ENCODE measurements around the gene EFHB. TPM values are rescaled to one million over a fixed set of nuclear protein-coding genes. Genes with fewer than 3 reads are reported as not detected.
A peak's percentile ranks its signal among the peaks of the same experiment; 100 is the strongest.

EFHB gene, protein sequence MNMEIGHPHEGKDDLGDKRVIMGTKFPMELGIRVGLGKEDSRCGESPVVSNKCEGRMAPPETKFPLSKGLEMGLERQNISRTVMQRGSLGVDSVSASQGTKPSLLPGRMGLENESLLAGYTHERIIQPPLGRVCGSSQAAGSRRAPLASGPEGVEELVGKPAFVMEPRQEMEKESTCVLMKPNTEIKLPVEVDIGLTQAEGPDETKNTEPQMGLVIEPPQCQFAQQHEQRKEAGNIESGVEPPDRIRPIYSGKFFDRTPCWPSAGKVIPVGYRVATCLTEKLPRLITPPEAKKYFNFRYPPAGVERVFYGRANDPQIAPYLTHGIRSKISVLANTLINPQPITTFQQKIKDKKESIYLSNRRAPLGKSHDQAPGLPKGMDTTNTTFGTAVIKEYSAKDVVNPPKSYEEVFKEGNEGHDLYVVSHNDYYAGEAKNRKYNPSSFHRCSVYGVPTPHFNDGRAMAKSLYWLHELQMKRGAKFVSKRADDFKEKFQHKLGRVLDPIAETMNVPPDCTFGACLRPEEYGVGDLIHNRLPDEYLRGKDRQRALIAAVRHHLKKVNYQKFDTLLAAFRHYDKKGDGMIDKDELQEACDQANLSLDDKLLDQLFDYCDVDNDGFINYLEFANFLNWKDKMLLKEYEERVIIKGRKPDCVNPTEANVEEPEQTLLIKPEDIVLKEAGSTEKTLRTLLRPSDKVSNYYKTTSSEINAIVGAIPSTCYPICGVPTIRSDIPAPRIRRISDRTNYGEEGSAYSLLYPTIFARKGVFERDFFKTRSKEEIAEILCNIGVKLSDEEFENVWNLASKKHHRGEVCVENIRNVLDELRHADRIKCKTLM
- 5.6 TPM for total RNA-seq
- long read RNA-seq, transcript EFHB-201 (13 exons, 2,823 nt), result major isoform, 5 of 7 reads
- long read RNA-seq, partial matches to known transcripts, result 1 of 7 reads
- long read RNA-seq, other reads (novel, unspliced or antisense), result 1 of 7 reads

GRCh38 chr3:19934098-19934566, at the start of gene EFHB:
Gene EFHB (minus strand): TSS chr3:19934217. CDS start chr3:19934018, 199 bp downstream.
- no peak for TF ChIP-seq CTCF (IDR thresholded peaks at IDR 0.05)
- Histone ChIP-seq H3K27ac (no peak within 1 kb of the TSS), H3K9me3 (no peaks in the 10 kb centered on the region), H3K4me1 (no peaks in the 10 kb centered on the region), H3K27me3 (ENCODE audit: low read depth) (no peaks in the 10 kb centered on the region), H3K4me3 (no peak within 1 kb of the TSS), H3K36me3 (no peaks in the 10 kb centered on the region)
- intact Hi-C loops (cut with DNase I), result no loop called here
- DNase-seq, result peak; percentile 71
- peak in 1 of 2 donors; percentile 69 for ATAC-seq

- intact Hi-C loops (cut with DNase I), result no loop called here
- DNase-seq (no peak), ATAC-seq (peak in 1 of 2 donors; percentile 69)
- H3K36me3 ChIP-seq, result peaks cover 42% of the 10 kb centered on the region
- no peak overlapping the region for H3K27ac ChIP-seq
- H3K4me1 ChIP-seq, result peaks cover 16% of the 10 kb centered on the region
- no peak overlapping the region for H3K4me3 ChIP-seq
- TF ChIP-seq CTCF (IDR thresholded peaks at IDR 0.05), result no peak
- H3K27me3 ChIP-seq (ENCODE audit: low read depth), result no peaks in the 10 kb centered on the region
- H3K9me3 ChIP-seq, result no peaks in the 10 kb centered on the region
Observed at GRCh38 chr3:19972054-19972453, 38.0 kb upstream of the EFHB start.

GRCh38 chr3:19970327-19970726, 36.3 kb upstream of the EFHB start:
- no peak for TF ChIP-seq CTCF (IDR thresholded peaks at IDR 0.05)
- intact Hi-C loops (cut with DNase I), result no loop called here
- no peak for ATAC-seq
- Histone ChIP-seq H3K27ac (no peak overlapping the region), H3K4me3 (no peak overlapping the region), H3K27me3 (ENCODE audit: low read depth) (no peaks in the 10 kb centered on the region), H3K36me3 (peaks cover 24% of the 10 kb centered on the region), H3K9me3 (no peaks in the 10 kb centered on the region), H3K4me1 (peaks cover 23% of the 10 kb centered on the region)
- DNase-seq, result no peak

- intact Hi-C loops (cut with DNase I), result no loop called here
- Histone ChIP-seq H3K27ac (no peak overlapping the region), H3K27me3 (ENCODE audit: low read depth) (no peaks in the 10 kb centered on the region), H3K36me3 (peaks cover 7% of the 10 kb centered on the region), H3K4me1 (peaks cover 22% of the 10 kb centered on the region), H3K4me3 (no peak overlapping the region), H3K9me3 (no peaks in the 10 kb centered on the region)
- DNase-seq (no peak), ATAC-seq (no peak)
- no peak for TF ChIP-seq CTCF (IDR thresholded peaks at IDR 0.05)
Observed at GRCh38 chr3:19967812-19968211, 33.8 kb upstream of the EFHB start.

DNA sequence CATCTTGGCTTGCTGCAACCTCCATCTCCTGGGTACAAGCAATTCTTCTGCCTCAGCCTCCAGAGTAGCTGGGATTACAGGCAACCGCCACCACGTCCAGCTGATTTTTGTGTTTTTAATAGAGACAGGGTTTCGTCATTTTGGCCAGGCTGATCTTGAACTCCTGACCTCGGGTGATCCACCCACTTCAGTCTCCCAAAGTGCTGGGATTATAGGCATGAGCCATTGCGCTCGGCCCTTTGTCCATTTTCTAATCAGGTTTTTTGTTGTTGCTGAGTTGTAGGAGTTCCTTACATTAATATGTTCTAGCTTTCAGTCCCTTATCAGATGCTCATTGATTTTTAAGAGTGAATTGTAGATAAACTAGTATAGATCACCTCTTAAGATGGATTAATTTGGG, 33.2 kb upstream of the EFHB start:
- intact Hi-C loops (cut with DNase I), result no loop called here
- Histone ChIP-seq H3K27ac (no peak overlapping the region), H3K36me3 (peaks cover 7% of the 10 kb centered on the region), H3K4me1 (peaks cover 16% of the 10 kb centered on the region), H3K27me3 (ENCODE audit: low read depth) (no peaks in the 10 kb centered on the region), H3K4me3 (no peak overlapping the region), H3K9me3 (no peaks in the 10 kb centered on the region)
- DNase-seq (no peak), ATAC-seq (no peak)
- no peak for TF ChIP-seq CTCF (IDR thresholded peaks at IDR 0.05)

Measured in lower lobe of right lung (tissue), 2 donors.